NCI-H2107 treated with DMSO at 0.1 percent for 48 hours (cell line): Measurements from ENCODE around the gene REM2.
"Not testable (repeated sequence)": the region's sequence is repeated elsewhere in the genome, so short reads cannot be mapped to it uniquely, and the experiment has no call there.

Experiments
- DNase-seq: peaks from one replicate; lab custom pipeline; 2025; ENCODE audit not compliant: unreplicated experiment; lab: John Stamatoyannopoulos, UW

Gene REM2

GRCh38 chr14:22847661-22848341 is 35.2 kb upstream of the REM2 start:
- DNase-seq: no peak

- DNase-seq: no peak
These were observed 34.5 kb upstream of the REM2 start for GRCh38 chr14:22848351-22849164.

- no peak for DNase-seq
These were observed 33.7 kb upstream of the REM2 start for GRCh38 chr14:22849212-22849819.

- DNase-seq: no peak
These were observed 31.9 kb upstream of the REM2 start for GRCh38 chr14:22850944-22851764.

- not testable (repeated sequence) for DNase-seq
These were observed 30.8 kb upstream of the REM2 start for GRCh38 chr14:22852178-22852577.

GRCh38 chr14:22852599-22852939 is 30.5 kb upstream of the REM2 start:
- no peak for DNase-seq

GRCh38 chr14:22852940-22853767 is 29.9 kb upstream of the REM2 start:
- DNase-seq: peak; percentile 63

GRCh38 chr14:22854296-22854695 is 28.7 kb upstream of the REM2 start:
- not testable (repeated sequence) for DNase-seq

GRCh38 chr14:22854963-22855724 is 27.9 kb upstream of the REM2 start:
- no peak for DNase-seq

- DNase-seq: no peak
These were observed 26.6 kb upstream of the REM2 start for GRCh38 chr14:22856428-22856827.

- not testable (repeated sequence) for DNase-seq
These were observed 22.6 kb upstream of the REM2 start for GRCh38 chr14:22860377-22860776.

GRCh38 chr14:22861651-22862050 is 21.4 kb upstream of the REM2 start:
- DNase-seq: no peak

GRCh38 chr14:22864979-22865378 is 18.0 kb upstream of the REM2 start:
- DNase-seq: no peak

GRCh38 chr14:22865424-22866405 is 17.3 kb upstream of the REM2 start:
- no peak for DNase-seq

GRCh38 chr14:22866874-22867273 is 16.1 kb upstream of the REM2 start:
- DNase-seq: no peak

GRCh38 chr14:22870811-22871223 is 12.2 kb upstream of the REM2 start:
- no peak for DNase-seq

- peak; percentile 85 for DNase-seq
These were observed 11.6 kb upstream of the REM2 start, which contains the start of gene LRP10 for GRCh38 chr14:22871224-22872032. TSS of gene LRP10 (plus strand) at chr14:22871740. CDS start at chr14:22872304, 564 bp downstream.
